Neural cell (in vitro differentiated cells): ENCODE measurements around the gene INPP4B. TPM values are rescaled to one million over a fixed set of nuclear protein-coding genes. Genes with fewer than 3 reads are reported as not detected.

ENCODE experiments used
- H2AFZ ChIP-seq: fragments of 200-600, 300-800 bp; sonication (generic), shearing (Covaris generic); 2 replicates; pipeline ENCODE4 v1.6.0; 2014; ENCODE audit warnings: low read depth, mild to moderate bottlenecking, antibody characterized with exemption, low read length, moderate library complexity
- H3F3A ChIP-seq: fragments of 200-600 bp; shearing (Covaris generic); 2 replicates; pipeline ENCODE4 v1.6.1; 2016; ENCODE audit warnings: mild to moderate bottlenecking, moderate library complexity, mixed read lengths, antibody characterized with exemption, low read length; ENCODE audit not compliant: insufficient read depth, poor library complexity, severe bottlenecking
- H3K27ac ChIP-seq: fragments of 200-600, 300-800 bp; sonication (generic), shearing (Covaris generic); 2 replicates; pipeline ENCODE4 v1.5.1; 2014; ENCODE audit warnings: mild to moderate bottlenecking, low read length, moderate library complexity
- H3K27me3 ChIP-seq: fragments of 300-800, 200-600 bp; sonication (generic), shearing (Covaris generic); 2 replicates; pipeline ENCODE4 v1.6.0; 2014; ENCODE audit warnings: mild to moderate bottlenecking, low read depth, low read length, moderate library complexity; ENCODE audit not compliant: insufficient read depth
- H3K36me3 ChIP-seq: fragments of 300-800, 200-600 bp; sonication (generic), shearing (Covaris generic); 2 replicates; pipeline ENCODE4 v1.5.1; 2014; ENCODE audit warnings: mild to moderate bottlenecking, antibody characterized with exemption, low read length, moderate library complexity; ENCODE audit not compliant: insufficient read depth
- H3K4me2 ChIP-seq: fragments of 300-800, 200-600 bp; sonication (generic), shearing (Covaris generic); 2 replicates; pipeline ENCODE4 v1.6.0; 2014; ENCODE audit warnings: mild to moderate bottlenecking, low read length
- H3K4me3 ChIP-seq: fragments of 300-800, 200-600 bp; sonication (generic), shearing (Covaris generic); 2 replicates; pipeline ENCODE4 v1.5.1; 2014; ENCODE audit warnings: mild to moderate bottlenecking, low read length, moderate library complexity
- H3K79me2 ChIP-seq: fragments of 200-600 bp; shearing (Covaris generic); replicated peaks from 2 replicates; pipeline ENCODE4 v1.6.0; 2014; ENCODE audit warnings: mild to moderate bottlenecking, low read length, moderate library complexity; ENCODE audit not compliant: insufficient read depth
- H3K9ac ChIP-seq: fragments of 300-800, 200-600 bp; sonication (generic), shearing (Covaris generic); 2 replicates; pipeline ENCODE4 v1.6.1; 2016; ENCODE audit warnings: mild to moderate bottlenecking, low read length, mixed read lengths
- H3K9me2 ChIP-seq: fragments of 200-600 bp; shearing (Covaris generic); 2 replicates; pipeline ENCODE4 v1.6.1; 2016; ENCODE audit warnings: mild to moderate bottlenecking, low read length, mixed read lengths; ENCODE audit not compliant: insufficient read depth
- H3K9me3 ChIP-seq: fragments of 200-600, 300-800 bp; sonication (generic), shearing (Covaris generic); 2 replicates; pipeline ENCODE4 v1.6.1; 2016; ENCODE audit warnings: mild to moderate bottlenecking, mixed run types, low read length, moderate library complexity, mixed read lengths
- H4K20me1 ChIP-seq: fragments of 200-600 bp; shearing (Covaris generic); 2 replicates; pipeline ENCODE4 v1.6.1; 2016; ENCODE audit warnings: mild to moderate bottlenecking, mixed run types; ENCODE audit not compliant: insufficient read depth
- CTCF ChIP-seq: fragments of 450-650 bp; IDR thresholded peaks from 2 replicates; pipeline ENCODE4 v1.5.1; 2014; ENCODE audit warnings: antibody characterized with exemption, mild to moderate bottlenecking, moderate library complexity; ENCODE audit not compliant: poor library complexity, severe bottlenecking
- EP300 ChIP-seq: fragments of 450-650 bp; conservative IDR thresholded peaks from 2 replicates; pipeline ENCODE4 v1.6.1; 2014; ENCODE audit warnings: antibody characterized with exemption, mild to moderate bottlenecking, moderate library complexity; ENCODE audit not compliant: poor library complexity, severe bottlenecking
- EZH2 ChIP-seq: fragments of 200-600, 300-800 bp; shearing (Covaris generic), sonication (generic); IDR thresholded peaks from 2 replicates; pipeline ENCODE4 v1.6.1; 2014; ENCODE audit warnings: antibody characterized with exemption, low read length, borderline replicate concordance, mild to moderate bottlenecking; ENCODE audit not compliant: insufficient read depth, poor library complexity, severe bottlenecking
- MXI1 ChIP-seq: fragments of 450-650 bp; conservative IDR thresholded peaks from 2 replicates; pipeline ENCODE4 v1.6.1; 2014; ENCODE audit warnings: antibody characterized with exemption, mild to moderate bottlenecking; ENCODE audit not compliant: poor library complexity, severe bottlenecking
- POLR2AphosphoS5 ChIP-seq: IDR thresholded peaks from 2 replicates; pipeline ENCODE4 v1.6.1; 2012
- RAD21 ChIP-seq: fragments of 450-650 bp; conservative IDR thresholded peaks from 2 replicates; pipeline ENCODE4 v1.6.1; 2014; ENCODE audit warnings: antibody characterized with exemption, mild to moderate bottlenecking, moderate library complexity
- REST ChIP-seq: IDR thresholded peaks from 2 replicates; pipeline ENCODE4 v1.6.1; 2012; ENCODE audit warnings: borderline replicate concordance
- SMC3 ChIP-seq: fragments of 450-650 bp; conservative IDR thresholded peaks from 2 replicates; pipeline ENCODE4 v1.6.1; 2014; ENCODE audit warnings: antibody characterized with exemption, mild to moderate bottlenecking, moderate library complexity; ENCODE audit not compliant: poor library complexity
- TAF1 ChIP-seq: IDR thresholded peaks from 2 replicates; pipeline ENCODE4 v1.6.1; 2012; ENCODE audit warnings: low read depth
- polyA plus RNA-seq: library from polyadenylated mRNA; depleted of rRNA; stranded (reverse); fragments of >200 nt; gene quantifications from 2 replicates; pipeline ENCODE4 v1.2.3, GENCODE V29; 2014

Gene INPP4B
- polyA plus RNA-seq, 1 donor from 2014 or later = 0.30 TPM

GRCh38 chr4:142324572-142324971 lies 521.5 kb downstream of the INPP4B start:
- Histone ChIP-seq H4K20me1 (no peaks in the 10 kb centered on the region), H3K9me2 (no peaks in the 10 kb centered on the region), H3F3A (no peaks in the 10 kb centered on the region), H3K9me3 (no peaks in the 10 kb centered on the region), H3K79me2 (no peaks in the 10 kb centered on the region), H3K27ac (no peak overlapping the region), H3K36me3 (no peaks in the 10 kb centered on the region), H2AFZ (no peak overlapping the region), H3K9ac (no peak overlapping the region), H3K4me2 (no peak overlapping the region), H3K4me3 (no peak overlapping the region), H3K27me3 (no peaks in the 10 kb centered on the region)
- TF ChIP-seq TAF1 = no peak
- no peak for TF ChIP-seq REST
- no peak for TF ChIP-seq POLR2AphosphoS5
- no peak for TF ChIP-seq SMC3
- TF ChIP-seq EP300 = no peak
- TF ChIP-seq RAD21 = no peak
- TF ChIP-seq EZH2 = no peak
- TF ChIP-seq CTCF = no peak
- no peak for TF ChIP-seq MXI1

GRCh38 chr4:142322996-142323395 lies 523.1 kb downstream of the INPP4B start:
- no peak overlapping the region for H3K27ac ChIP-seq
- no peaks in the 10 kb centered on the region for H3K79me2 ChIP-seq
- H3K4me2 ChIP-seq = no peak overlapping the region
- H3K36me3 ChIP-seq = no peaks in the 10 kb centered on the region
- no peaks in the 10 kb centered on the region for H3K9me3 ChIP-seq
- H3K4me3 ChIP-seq = no peak overlapping the region
- TF ChIP-seq TAF1 (no peak), POLR2AphosphoS5 (no peak), EP300 (no peak), SMC3 (no peak), EZH2 (no peak), CTCF (no peak)
- H3F3A ChIP-seq = no peaks in the 10 kb centered on the region
- no peak overlapping the region for H2AFZ ChIP-seq
- no peaks in the 10 kb centered on the region for H4K20me1 ChIP-seq
- H3K9me2 ChIP-seq = no peaks in the 10 kb centered on the region
- H3K27me3 ChIP-seq = no peaks in the 10 kb centered on the region
- no peak overlapping the region for H3K9ac ChIP-seq
